NCI-H446 (cell line): ENCODE data around the gene OBSCN.

ENCODE experiments used
- DNase-seq, 2 experiments: peaks; one replicate each; lab custom pipeline; 2025; lab: John Stamatoyannopoulos, UW

The OBSCN gene

GRCh38 chr1:228358039-228358763 is 150.4 kb downstream of the OBSCN start:
- DNase-seq = no peak

- DNase-seq = no peak
Observed at GRCh38 chr1:228358764-228359612, 151.1 kb downstream of the OBSCN start.

GRCh38 chr1:228359613-228360532 is 152.0 kb downstream of the OBSCN start:
- no peak for DNase-seq

DNA sequence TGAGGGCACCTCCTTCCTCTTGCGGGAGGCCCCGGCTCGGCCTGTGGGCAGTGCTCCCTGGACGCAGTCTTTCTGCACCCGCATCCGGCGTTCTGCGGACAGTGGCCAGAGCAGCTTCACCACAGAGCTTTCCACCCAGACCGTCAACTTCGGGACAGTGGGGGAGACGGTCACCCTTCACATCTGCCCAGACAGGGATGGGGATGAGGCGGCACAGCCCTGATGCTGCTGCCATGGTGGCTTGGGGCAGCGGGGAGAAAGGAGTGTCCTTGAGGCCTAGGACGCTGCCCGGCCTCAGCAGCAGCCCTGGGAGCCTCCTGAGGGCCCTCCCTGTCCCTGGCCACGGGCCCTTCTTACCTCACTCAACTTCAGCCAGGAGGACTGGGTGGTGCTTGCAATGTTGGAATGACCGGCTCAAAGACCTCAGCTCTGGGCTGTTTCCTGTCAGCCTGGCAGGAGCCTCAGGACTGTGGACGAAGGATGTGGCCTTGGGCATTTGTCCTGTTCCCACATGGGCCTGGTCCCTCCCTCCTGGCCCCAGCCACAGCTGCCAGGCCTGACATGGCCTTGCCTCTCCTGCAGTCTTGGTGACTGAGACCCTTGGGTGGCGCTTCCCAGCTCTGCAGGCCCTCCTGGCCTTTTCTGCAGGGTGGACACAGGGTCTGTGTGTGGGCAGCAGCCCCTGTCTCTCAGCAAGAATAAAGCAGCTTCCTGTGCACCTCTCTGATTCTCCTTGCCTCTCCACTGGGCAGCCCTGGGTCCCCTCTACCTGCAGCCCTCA is 152.9 kb downstream of the OBSCN start:
- no peak for DNase-seq

DNA sequence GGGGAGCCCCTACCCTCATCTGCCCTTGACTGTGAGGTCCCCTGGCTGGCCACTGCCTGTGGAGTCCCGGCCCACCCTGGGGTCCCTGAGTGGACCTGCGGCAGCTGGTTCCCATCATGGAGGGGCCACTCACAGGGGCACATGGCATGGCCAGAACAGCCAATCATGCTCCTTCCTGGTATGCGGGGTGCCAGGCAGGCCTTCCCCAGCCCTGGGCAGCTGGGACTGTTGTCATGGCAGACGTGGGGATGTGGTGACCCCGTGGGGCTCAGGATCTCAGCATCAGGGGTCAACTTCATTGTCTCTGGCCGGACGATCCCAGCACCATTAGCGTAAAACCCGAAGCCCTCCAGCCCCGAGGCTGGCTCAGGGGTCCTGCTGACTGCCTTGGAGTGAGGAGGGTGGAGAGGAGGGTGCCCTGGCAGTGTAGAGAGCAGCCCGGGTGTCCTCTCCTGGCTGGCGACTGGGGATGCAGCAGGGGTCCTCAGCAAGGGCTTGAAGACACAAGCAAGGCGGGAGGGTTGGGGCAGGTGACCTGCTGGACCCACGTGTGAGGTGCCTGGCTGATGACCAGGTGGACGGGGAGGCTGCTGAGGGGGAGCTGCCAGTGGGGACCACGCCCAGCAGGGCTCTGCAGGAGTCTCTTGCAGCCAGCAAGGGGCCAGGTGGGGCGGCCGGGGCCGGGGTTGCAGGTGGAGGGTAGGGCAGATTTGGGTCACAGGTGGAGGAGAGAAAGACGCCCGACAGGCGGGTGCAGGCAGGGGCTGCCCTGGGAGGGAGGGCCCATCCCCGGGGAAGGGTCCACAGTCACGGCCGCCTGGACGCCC is 153.7 kb downstream of the OBSCN start:
- no peak for DNase-seq

DNA sequence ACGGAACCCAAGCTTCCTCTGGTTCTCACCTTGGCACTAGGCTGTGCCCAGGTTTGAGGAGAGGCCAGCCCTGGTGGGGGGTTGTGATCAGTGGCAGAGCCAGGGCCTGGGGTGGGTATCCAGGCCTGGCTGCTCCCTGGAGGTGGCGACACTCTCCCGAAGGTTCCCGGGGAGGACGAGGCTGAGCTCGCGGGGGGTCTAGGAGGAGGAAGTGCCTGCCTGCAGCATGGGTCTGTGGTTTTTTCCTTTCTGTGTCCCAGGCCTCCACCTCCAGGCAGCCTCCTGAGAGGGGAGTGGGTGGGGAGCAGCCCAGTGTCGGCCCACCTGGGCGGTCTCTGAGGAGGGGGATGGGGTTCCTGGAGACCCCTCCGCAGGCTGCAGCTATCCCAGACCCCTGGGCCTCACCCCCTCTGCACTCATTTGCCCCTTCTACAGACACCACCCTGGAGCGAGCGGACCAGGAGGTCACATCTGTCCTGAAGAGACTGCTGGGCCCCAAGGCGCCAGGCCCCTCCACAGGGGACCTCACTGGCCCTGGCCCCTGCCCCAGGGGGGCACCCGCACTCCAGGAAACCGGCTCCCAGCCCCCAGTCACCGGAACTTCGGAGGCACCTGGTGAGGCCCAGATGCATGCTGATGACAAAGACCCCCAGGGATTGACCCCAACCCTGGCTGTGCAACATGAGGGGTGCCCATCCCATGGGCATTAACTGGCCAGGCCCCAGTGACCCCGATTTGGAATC is 154.5 kb downstream of the OBSCN start:
- no peak for DNase-seq

GRCh38 chr1:228362884-228363450 is 155.1 kb downstream of the OBSCN start:
- DNase-seq = no peak

DNA sequence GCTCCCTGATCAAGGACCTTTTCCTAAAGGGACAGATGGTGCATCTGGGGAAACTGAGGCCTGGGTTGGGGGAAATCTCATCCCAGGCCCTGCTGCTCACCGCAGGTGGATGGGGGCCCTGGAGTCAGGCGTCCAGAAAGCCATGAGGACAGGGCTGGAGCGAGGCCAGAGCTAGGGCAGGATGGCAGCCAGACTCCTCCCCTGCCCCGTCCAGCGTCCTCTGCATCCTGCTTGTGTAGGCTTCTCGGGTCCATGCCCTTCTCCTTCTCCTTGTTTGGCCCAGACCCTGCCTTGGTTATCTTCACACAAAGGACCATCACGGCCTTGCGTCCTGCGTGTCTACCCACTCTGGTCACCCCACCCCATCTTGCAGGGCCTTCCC is 155.8 kb downstream of the OBSCN start:
- DNase-seq = no peak

- DNase-seq = no peak
Observed at GRCh38 chr1:228364068-228364705, 156.3 kb downstream of the OBSCN start.

GRCh38 chr1:228364706-228365213 is 156.9 kb downstream of the OBSCN start:
- no peak for DNase-seq

GRCh38 chr1:228365271-228366061 is 157.6 kb downstream of the OBSCN start:
- no peak for DNase-seq

- DNase-seq = no peak
Observed at GRCh38 chr1:228366062-228366865, 158.4 kb downstream of the OBSCN start.

DNA sequence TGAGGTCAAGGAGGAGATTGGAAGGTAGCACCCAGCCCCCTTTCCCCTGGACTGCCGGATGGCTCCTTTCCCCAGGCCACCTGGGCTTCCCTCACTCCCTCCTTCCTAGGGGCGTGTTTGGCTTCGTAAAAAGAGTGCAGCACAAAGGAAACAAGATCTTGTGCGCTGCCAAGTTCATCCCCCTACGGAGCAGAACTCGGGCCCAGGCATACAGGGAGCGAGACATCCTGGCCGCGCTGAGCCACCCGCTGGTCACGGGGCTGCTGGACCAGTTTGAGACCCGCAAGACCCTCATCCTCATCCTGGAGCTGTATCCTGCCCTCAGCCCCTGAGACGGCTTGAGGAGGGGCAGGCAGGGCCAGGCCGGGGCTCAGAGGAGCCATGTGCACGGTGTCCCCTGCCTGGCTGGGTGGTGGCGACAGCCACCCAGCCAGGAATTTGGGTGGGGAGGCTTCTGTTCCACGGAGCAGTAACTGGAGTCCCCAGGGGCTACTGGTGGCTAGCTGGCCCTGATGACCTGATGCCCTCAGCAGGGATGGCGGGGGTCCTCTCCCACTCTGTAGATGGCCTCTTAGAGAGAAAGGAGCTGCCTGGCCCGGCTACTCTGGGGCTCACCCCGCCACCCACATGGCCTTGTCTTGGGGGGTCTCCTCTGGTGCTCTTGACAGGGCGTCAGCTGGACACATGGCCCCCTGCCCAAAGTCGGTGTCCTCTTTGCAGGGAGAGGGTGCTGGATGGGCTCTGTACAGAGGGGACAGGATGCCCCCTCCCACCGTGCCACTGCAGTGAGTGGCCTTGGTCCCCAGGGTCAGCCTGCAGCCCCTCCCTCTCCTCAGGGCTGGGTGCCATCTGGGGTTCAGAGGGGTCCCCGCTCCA is 159.3 kb downstream of the OBSCN start:
- no peak for DNase-seq

- no peak for DNase-seq
Observed at GRCh38 chr1:228367798-228368791, 160.3 kb downstream of the OBSCN start.
